M059J (cell line): ENCODE data around the gene BRINP3. TPM values are rescaled to one million over a fixed set of nuclear protein-coding genes. Genes with fewer than 3 reads are reported as not detected.

ENCODE experiments used
- DNase-seq: peaks from one replicate; pipeline ENCODE4 v3.0.0-alpha.2; 2012; ENCODE audit warnings: low read depth
- total RNA-seq: library from RNA; depleted of rRNA; stranded (reverse); fragments of >200 nt; shearing (Covaris generic); gene quantifications from 2 replicates; pipeline ENCODE4 v1.2.3, GENCODE V29; 2014

Gene BRINP3
- total RNA-seq, 1 experiment from 2014 or later = not detected

- DNase-seq = no peak
Measured at GRCh38 chr1:190452272-190452848, 25.3 kb downstream of the BRINP3 start.

GRCh38 chr1:190444464-190444863 is 33.2 kb downstream of the BRINP3 start:
- DNase-seq = no peak

- DNase-seq = no peak
Measured at GRCh38 chr1:190439447-190439846, 38.2 kb downstream of the BRINP3 start.

- peak; percentile 14 for DNase-seq
Measured at GRCh38 chr1:190436615-190437014, 41.0 kb downstream of the BRINP3 start.

- peak; percentile 5 for DNase-seq
Measured at GRCh38 chr1:190429932-190430331, 47.7 kb downstream of the BRINP3 start.

- no peak for DNase-seq
Measured at GRCh38 chr1:190429141-190429540, 48.5 kb downstream of the BRINP3 start.

- DNase-seq = no peak
Measured at GRCh38 chr1:190416239-190416638, 61.4 kb downstream of the BRINP3 start.

GRCh38 chr1:190413142-190413541 is 64.5 kb downstream of the BRINP3 start:
- DNase-seq = no peak

- no peak for DNase-seq
Measured at GRCh38 chr1:190403402-190403801, 74.3 kb downstream of the BRINP3 start.

GRCh38 chr1:190399233-190399632 is 78.4 kb downstream of the BRINP3 start:
- no peak for DNase-seq

GRCh38 chr1:190391582-190391981 is 86.1 kb downstream of the BRINP3 start:
- no peak for DNase-seq

GRCh38 chr1:190377991-190378390 is 99.7 kb downstream of the BRINP3 start:
- no peak for DNase-seq

- no peak for DNase-seq
Measured at GRCh38 chr1:190377294-190377693, 100.4 kb downstream of the BRINP3 start.

- no peak for DNase-seq
Measured at GRCh38 chr1:190376044-190376443, 101.6 kb downstream of the BRINP3 start.

- DNase-seq = no peak
Measured at GRCh38 chr1:190373705-190374336, 103.8 kb downstream of the BRINP3 start.

- DNase-seq = no peak
Measured at GRCh38 chr1:190367200-190367599, 110.5 kb downstream of the BRINP3 start.

- no peak for DNase-seq
Measured at GRCh38 chr1:190365283-190365682, 112.4 kb downstream of the BRINP3 start.

- DNase-seq = peak; percentile 9
Measured at GRCh38 chr1:190353538-190354101, 124.0 kb downstream of the BRINP3 start.

GRCh38 chr1:190344454-190344853 is 133.2 kb downstream of the BRINP3 start:
- no peak for DNase-seq

GRCh38 chr1:190338829-190339228 is 138.8 kb downstream of the BRINP3 start:
- no peak for DNase-seq

- DNase-seq = no peak
Measured at GRCh38 chr1:190328871-190329270, 148.8 kb downstream of the BRINP3 start.

GRCh38 chr1:190328361-190328760 is 149.3 kb downstream of the BRINP3 start:
- peak; percentile 12 for DNase-seq

- DNase-seq = no peak
Measured at GRCh38 chr1:190327271-190327670, 150.4 kb downstream of the BRINP3 start.
